ENCODE data around the gene GNG13.
A peak's percentile ranks its signal among the peaks of the same experiment; 100 is the strongest.

GNG13 gene

GRCh38 chr16:815861-816260 is 15.3 kb upstream of the GNG13 start:
- DNase-seq: no peak

- DNase-seq: no peak
Measured at GRCh38 chr16:814974-815373, 14.4 kb upstream of the GNG13 start.

GRCh38 chr16:813916-814412 is 13.4 kb upstream of the GNG13 start:
- peak in 1 of 58 donors; percentile 9 for DNase-seq

DNA sequence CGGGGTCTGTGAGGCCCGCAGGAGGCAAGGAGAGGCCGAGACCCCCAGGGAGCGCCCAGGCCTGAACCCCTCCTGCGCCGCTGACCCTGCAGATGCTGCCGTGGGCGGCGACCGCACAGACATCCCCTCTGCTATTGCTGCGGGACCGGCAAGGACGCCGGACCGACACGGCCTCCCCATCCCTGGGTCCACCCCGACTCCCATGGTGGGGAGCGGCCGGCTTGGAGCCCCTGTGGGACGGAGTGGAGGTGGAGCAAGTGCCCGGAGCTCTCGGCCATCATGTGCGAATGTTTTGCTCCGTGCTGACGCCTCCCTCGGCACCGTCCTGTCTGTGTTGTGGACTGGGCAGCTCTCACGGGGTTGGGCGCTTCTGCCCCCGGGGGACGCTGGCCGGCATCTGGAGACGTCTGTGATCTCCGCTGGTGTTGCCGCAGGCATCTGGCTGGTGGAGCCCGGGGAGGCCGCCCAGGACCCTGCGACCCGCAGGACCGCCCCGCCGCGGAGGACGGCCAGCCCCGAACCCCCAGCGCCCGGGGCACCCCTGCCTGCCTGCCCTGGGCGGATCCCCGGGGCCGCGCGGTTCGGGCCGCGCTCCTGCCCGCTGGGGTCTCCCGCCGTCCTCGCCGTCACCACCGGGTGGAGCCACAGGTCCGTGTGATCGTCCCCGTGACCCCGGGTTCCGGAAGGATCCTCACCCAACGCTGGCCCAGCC is 12.8 kb upstream of the GNG13 start:
- DNase-seq: peak in 52 of 58 donors; percentile 4 to 72 (median 34)

DNA sequence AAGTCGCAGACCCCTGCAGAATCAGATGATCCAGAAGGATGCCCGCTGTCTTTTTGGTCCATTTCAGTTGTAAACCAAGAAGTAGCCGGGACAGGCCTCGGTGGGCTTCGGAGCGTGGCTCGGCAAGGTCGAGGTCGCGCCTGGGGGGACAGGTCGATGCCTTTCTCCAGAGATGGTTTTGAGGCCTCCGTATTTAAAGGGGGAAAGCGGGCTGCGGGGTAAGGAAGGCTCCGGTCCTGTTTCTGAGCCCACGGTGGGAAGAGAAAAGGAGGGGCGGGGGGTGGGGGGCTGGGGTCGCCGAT is 7.5 kb upstream of the GNG13 start:
- no peak for DNase-seq

GRCh38 chr16:807347-808084 is 7.0 kb upstream of the GNG13 start:
- DNase-seq: peak; percentile 53 to 94 (median 85)

DNA sequence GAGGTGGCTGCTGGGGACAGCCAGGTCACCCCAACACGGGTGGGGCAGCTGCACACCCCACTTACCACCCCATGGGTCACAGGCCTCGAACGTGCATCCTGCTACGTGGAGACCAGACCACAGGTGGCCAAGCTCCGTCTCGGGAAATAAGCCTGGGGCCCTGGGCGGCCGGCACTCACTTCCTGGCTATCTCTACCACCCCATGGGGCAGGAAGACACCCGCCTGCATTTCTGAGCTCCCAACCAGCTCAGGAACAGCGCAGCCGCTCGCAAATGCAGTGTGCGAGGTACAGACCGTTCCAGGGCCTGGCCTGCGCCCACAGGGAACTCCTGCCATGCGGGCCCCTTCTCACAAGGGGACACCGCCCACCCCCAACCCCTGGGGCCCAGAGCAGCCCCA is 4.9 kb upstream of the GNG13 start:
- DNase-seq: no peak

- no peak for DNase-seq
Measured at GRCh38 chr16:804193-805048, 3.9 kb upstream of the GNG13 start.

DNA sequence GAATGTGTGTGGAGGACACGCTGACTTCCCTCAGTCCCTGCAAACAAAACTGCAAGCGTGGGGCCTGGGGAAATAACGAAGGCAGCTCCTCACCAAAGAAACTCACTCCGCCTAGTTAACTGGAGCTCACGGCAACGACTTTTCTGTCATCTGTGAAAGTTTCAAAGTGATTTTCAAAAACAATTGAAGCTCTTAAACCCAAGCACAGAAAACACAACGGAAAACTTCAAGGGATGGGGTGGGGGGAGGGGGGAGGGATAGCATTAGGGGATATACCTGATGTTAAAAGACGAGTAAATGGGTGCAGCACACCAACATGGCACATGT is 3.2 kb upstream of the GNG13 start:
- DNase-seq: no peak

- no peak for DNase-seq
Measured at GRCh38 chr16:802914-803753, 2.6 kb upstream of the GNG13 start.

GRCh38 chr16:802461-802860 is 1.9 kb upstream of the GNG13 start:
- DNase-seq: no peak

GRCh38 chr16:801584-802363 is 1.2 kb upstream of the GNG13 start:
- no peak for DNase-seq

DNA sequence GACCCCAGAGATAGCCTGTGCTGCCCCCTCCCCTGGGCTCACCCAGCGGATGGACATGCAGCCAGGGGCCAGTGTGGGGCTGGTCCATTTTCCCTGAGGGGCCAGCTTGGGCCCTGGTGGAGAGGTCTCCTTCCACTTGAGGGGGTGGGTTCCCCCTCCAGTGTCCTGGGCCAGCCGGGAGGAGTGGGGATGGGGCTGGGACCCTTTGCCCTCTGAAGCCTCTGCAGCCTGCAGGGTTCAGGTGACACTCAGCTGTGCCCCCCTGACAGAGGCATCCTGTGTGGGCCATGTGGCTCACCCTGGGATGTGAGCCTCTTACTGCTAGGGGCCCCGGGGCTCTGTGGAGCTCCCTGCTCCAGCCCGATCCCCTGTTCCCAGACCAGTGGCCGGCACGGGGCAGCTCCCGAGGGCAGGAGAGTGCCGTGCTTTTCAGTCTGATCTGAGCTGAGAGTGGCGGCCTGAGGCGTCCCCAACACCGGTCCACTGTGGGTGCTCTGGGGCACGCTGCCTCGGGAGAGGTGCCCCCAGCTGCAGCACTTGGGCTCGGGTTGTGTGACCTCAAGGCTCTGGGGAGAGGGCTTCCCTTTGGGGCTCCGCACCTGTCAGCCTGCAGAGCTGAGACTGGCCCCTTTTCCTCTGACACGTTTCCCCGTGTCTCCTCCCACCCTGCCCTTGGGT is 439 bp upstream of the GNG13 start:
- no peak for DNase-seq

- no peak for DNase-seq
Measured at GRCh38 chr16:799111-799947, 1.2 kb downstream of the GNG13 start.

DNA sequence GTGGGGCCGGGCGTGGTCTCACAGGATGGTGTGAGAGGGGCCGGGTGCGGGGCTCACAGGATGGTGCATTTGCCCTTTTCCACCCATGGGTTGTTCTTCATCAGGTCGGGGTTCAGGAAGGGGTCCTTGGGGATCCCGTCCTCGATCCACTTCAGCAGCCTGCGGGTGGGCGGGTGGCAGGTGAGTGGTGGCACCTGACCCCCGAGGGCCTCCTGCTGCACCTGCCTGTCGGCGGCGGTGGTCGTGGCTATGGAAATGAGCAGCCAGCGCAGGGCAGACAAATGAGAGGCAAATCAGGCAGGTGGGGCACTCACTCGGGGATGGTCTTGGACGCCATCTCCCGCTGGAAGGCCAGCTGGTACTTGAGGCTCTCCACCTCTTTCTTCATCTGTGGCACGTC is 1.9 kb downstream of the GNG13 start:
- no peak for DNase-seq

DNA sequence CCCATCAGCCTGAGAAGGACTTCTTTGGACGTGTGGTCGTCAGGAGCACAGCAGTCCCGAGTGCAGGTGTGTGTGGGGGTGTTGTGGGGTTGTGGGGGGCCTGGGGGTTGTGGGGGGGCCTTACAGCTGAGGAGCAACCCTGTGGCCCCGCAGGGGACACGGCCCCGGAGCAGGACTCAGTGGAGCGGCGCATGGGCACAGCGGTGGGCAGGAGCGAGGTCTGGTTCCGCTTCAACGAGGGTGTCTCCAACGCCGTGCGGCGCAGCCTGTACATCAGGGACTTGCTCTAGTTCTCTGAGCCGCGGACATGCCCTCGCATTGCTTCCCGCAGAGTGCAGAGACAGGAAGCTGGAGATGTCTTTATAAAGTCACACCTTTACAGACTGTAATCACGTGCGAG is 2.8 kb downstream of the GNG13 start:
- no peak for DNase-seq

DNA sequence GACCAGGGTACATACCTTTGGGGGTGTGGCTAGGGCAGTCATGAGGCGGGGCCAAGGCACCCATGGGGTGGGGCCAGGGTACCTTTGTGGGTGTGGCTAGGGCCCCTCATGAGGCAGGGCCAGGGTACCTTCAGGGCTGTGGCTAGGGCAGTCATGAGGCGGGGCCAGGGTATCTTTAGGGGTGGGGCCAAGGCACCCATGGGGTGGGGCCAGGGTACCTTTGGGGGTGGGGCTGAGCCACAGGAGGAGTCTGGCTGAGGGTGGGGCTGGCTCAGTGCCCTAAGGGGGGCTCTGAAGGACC is 3.5 kb downstream of the GNG13 start:
- no peak for DNase-seq

DNA sequence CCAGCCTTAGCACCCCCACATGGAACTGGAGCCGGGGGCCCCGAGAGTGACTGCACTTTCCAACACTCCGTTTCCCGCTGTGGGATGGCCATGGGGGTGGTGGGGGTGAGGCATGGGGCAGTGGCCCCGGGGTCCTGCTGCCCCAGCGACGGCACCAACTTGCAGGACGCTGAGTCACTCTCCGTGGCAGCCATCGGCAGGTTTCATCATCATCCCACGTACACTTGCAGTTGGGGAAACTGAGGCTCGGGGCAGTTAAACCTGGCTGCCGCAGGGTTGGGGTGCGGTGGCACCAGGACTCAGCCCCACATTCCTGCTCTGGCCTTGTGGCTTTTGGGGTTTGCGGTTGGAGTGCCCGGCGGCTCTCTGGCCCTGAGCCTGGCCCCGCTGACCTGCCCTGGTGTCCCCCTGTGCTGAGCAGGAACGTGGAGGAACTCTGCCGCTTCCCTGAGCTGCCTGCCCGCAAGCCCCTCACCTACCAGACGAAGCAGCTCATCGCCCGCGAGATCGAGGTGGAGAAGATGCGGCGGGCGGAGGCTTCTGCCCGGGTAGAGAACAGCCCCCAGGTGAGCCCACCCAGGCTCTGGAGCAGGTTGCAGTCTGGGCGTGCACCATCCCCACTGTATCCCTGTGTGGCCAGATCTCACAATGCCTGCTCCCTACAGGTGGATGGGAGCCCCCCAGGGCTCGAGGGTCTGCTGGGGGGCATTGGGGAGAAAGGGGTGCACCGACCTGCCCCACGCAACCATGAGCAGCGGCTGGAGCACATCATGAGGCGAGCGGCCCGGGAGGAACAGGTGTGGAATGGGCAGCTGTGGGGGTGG is 4.0 kb downstream of the GNG13 start:
- no peak for DNase-seq

All from anterior cingulate cortex (tissue), 58 donors.